ENCODE data around the gene CTU2. TPM values are rescaled to one million over a fixed set of nuclear protein-coding genes. Genes with fewer than 3 reads are reported as not detected.

CTU2 gene
- total RNA-seq, 1 experiment from 2014 or later = 39.4 TPM

- Histone ChIP-seq H3K27ac (ENCODE audit: low read length) (no peak overlapping the region), H3F3A (ENCODE audit: low read length, unreplicated experiment) (no peaks in the 10 kb centered on the region), H3K4me2 (ENCODE audit: low read length) (no peak overlapping the region), H3K9ac (ENCODE audit: low read length) (no peak overlapping the region), H2AFZ (ENCODE audit: low read length) (no peak overlapping the region), H3K4me1 (ENCODE audit: insufficient read depth, low read length) (no peaks in the 10 kb centered on the region), H3K4me3 (ENCODE audit: low read length) (no peak overlapping the region), H3K36me3 (ENCODE audit: low read depth, low read length) (peaks cover 4% of the 10 kb centered on the region), H3K9me3 (ENCODE audit: low read length) (no peaks in the 10 kb centered on the region), H4K20me1 (ENCODE audit: low read length) (no peaks in the 10 kb centered on the region), H3K9me2 (replicated peaks; ENCODE audit: low read length) (no peaks in the 10 kb centered on the region), H3K27me3 (ENCODE audit: low read length) (no peaks in the 10 kb centered on the region), H3K79me2 (ENCODE audit: low read length) (no peaks in the 10 kb centered on the region)
- POLR2A ChIA-PET (ENCODE audit: unreplicated experiment) = no interaction called here
- no peak for TF ChIP-seq EZH2 (IDR thresholded peaks at IDR 0.05; ENCODE audit: low read length, unreplicated experiment)
- TF ChIP-seq CTCF (conservative IDR thresholded peaks at IDR 0.05; ENCODE audit: low read depth, low read length) = no peak
- no peak for DNase-seq
- no TSS peak for BruUV-seq (replicated peaks)
- ATAC-seq = no peak
- intact Hi-C loops (cut with micrococcal nuclease) = no loop called here
- CTCF ChIA-PET = no interaction called here
Observed at GRCh38 chr16:88739139-88739976, 33.1 kb downstream of the CTU2 start.

GRCh38 chr16:88739977-88740726 lies 33.8 kb downstream of the CTU2 start:
- CTCF ChIA-PET = no interaction called here
- POLR2A ChIA-PET (ENCODE audit: unreplicated experiment) = no interaction called here
- no peak overlapping the region for H3K27ac ChIP-seq (ENCODE audit: low read length)
- peaks cover 4% of the 10 kb centered on the region for H3K36me3 ChIP-seq (ENCODE audit: low read depth, low read length)
- DNase-seq = no peak
- H3K4me1 ChIP-seq (ENCODE audit: insufficient read depth, low read length) = no peaks in the 10 kb centered on the region
- intact Hi-C loops (cut with micrococcal nuclease) = no loop called here
- ATAC-seq = no peak
- H3K79me2 ChIP-seq (ENCODE audit: low read length) = no peaks in the 10 kb centered on the region
- no peak overlapping the region for H3K9ac ChIP-seq (ENCODE audit: low read length)
- H3K27me3 ChIP-seq (ENCODE audit: low read length) = no peaks in the 10 kb centered on the region
- H3K4me3 ChIP-seq (ENCODE audit: low read length) = no peak overlapping the region
- no peaks in the 10 kb centered on the region for H3K9me2 ChIP-seq (replicated peaks; ENCODE audit: low read length)
- H4K20me1 ChIP-seq (ENCODE audit: low read length) = no peaks in the 10 kb centered on the region
- no peak for TF ChIP-seq EZH2phosphoT487 (IDR thresholded peaks at IDR 0.05; ENCODE audit: borderline replicate concordance, low read length)
- no peak for TF ChIP-seq CTCF (conservative IDR thresholded peaks at IDR 0.05; ENCODE audit: low read depth, low read length)
- TF ChIP-seq EZH2 (IDR thresholded peaks at IDR 0.05; ENCODE audit: low read length, unreplicated experiment) = no peak
- no peaks in the 10 kb centered on the region for H3K9me3 ChIP-seq (ENCODE audit: low read length)
- no TSS peak for BruUV-seq (replicated peaks)
- H3F3A ChIP-seq (ENCODE audit: low read length, unreplicated experiment) = no peaks in the 10 kb centered on the region
- H2AFZ ChIP-seq (ENCODE audit: low read length) = no peak overlapping the region
- no peak overlapping the region for H3K4me2 ChIP-seq (ENCODE audit: low read length)

GRCh38 chr16:88740727-88741055 lies 34.4 kb downstream of the CTU2 start:
- CTCF ChIA-PET = no interaction called here
- H3K9ac ChIP-seq (ENCODE audit: low read length) = no peak overlapping the region

More at GRCh38 chr16:88740727-88741055, 34.4 kb downstream of the CTU2 start:
- Histone ChIP-seq H3K27me3 (ENCODE audit: low read length) (no peaks in the 10 kb centered on the region), H4K20me1 (ENCODE audit: low read length) (no peaks in the 10 kb centered on the region), H3K9me2 (replicated peaks; ENCODE audit: low read length) (no peaks in the 10 kb centered on the region), H3K4me3 (ENCODE audit: low read length) (no peak overlapping the region), H3F3A (ENCODE audit: low read length, unreplicated experiment) (no peaks in the 10 kb centered on the region), H3K9me3 (ENCODE audit: low read length) (no peaks in the 10 kb centered on the region), H3K4me2 (ENCODE audit: low read length) (no peak overlapping the region), H3K27ac (ENCODE audit: low read length) (no peak overlapping the region), H3K79me2 (ENCODE audit: low read length) (no peaks in the 10 kb centered on the region), H2AFZ (ENCODE audit: low read length) (no peak overlapping the region), H3K36me3 (ENCODE audit: low read depth, low read length) (peaks cover 3% of the 10 kb centered on the region), H3K4me1 (ENCODE audit: insufficient read depth, low read length) (no peaks in the 10 kb centered on the region)
- TF ChIP-seq CTCF (conservative IDR thresholded peaks at IDR 0.05; ENCODE audit: low read depth, low read length) (no peak), EZH2 (IDR thresholded peaks at IDR 0.05; ENCODE audit: low read length, unreplicated experiment) (no peak), EZH2phosphoT487 (IDR thresholded peaks at IDR 0.05; ENCODE audit: borderline replicate concordance, low read length) (no peak)
- intact Hi-C loops (cut with micrococcal nuclease) = no loop called here
- BruUV-seq (replicated peaks) = no TSS peak
- DNase-seq (no peak), ATAC-seq (no peak)
- POLR2A ChIA-PET (ENCODE audit: unreplicated experiment) = no interaction called here
